GM12878 (cell line): ENCODE measurements around the gene CELF3. TPM values are rescaled to one million over a fixed set of nuclear protein-coding genes. Genes with fewer than 3 reads are reported as not detected.

ENCODE experiments used
- ATAC-seq: fragments of 200-7000 bp; cut with Tn5 transposase; 3 replicates; pipeline ENCODE4 v1.9.1; 2020; ENCODE audit warnings: mild to moderate bottlenecking, moderate library complexity
- BruUV-seq: library from RNA; stranded (reverse); fragments of 400-500 nt; replicated peaks from 2 replicates; lab custom pipeline; 2021; lab: Mats Ljungman, UMichigan
- CTCF ChIA-PET: fragments of 300-600 bp; sonication (Branson Sonifier 250); formaldehyde crosslinking; extraction: SDS; loops from one replicate; lab custom pipeline; 2021; ENCODE audit warnings: inconsistent platforms; lab: Yijun Ruan, JAX
- POLR2A ChIA-PET: fragments of 350-600 bp; formaldehyde crosslinking; extraction: SDS; loops from one replicate; lab custom pipeline; 2021; ENCODE audit warnings: inconsistent platforms; lab: Charles Lee
- RAD21 ChIA-PET: fragments of 300-600 bp; sonication (Branson Sonifier 250); formaldehyde crosslinking; loops from one replicate; lab custom pipeline; 2023; ENCODE audit warnings: antibody characterized with exemption; ENCODE audit not compliant: unreplicated experiment; lab: Charles Lee
- SMC1A ChIA-PET: fragments of 300-600 bp; sonication (Branson Sonifier 250); formaldehyde crosslinking; loops from one replicate; lab custom pipeline; 2023; ENCODE audit not compliant: unreplicated experiment, uncharacterized antibody; lab: Charles Lee
- DNase-seq: peaks from one replicate; pipeline ENCODE4 v3.0.0-alpha.2; 2011; ENCODE audit warnings: low read depth, low spot score
- FAIRE-seq: peaks from 3 replicates; lab custom pipeline; 2011; peaks lifted over from hg19 to GRCh38; lab: Jason Lieb, UNC
- H2AFZ ChIP-seq: 2 replicates; pipeline ENCODE4 v1.6.0; 2011; ENCODE audit warnings: low read depth, low read length, control low read depth; ENCODE audit not compliant: control insufficient read depth
- H3K27ac ChIP-seq: 2 replicates; pipeline ENCODE4 v1.5.1; 2011; ENCODE audit warnings: control low read depth; ENCODE audit not compliant: control insufficient read depth, insufficient read depth
- H3K27me3 ChIP-seq, 2 experiments: replicated peaks in 1 of 2; 2 replicates each; pipeline versions ENCODE4 v1.6.0 to v1.6.1; 2011; ENCODE audit warnings: low read length in 1 of 2; ENCODE audit not compliant: control insufficient read depth in 2 of 2, insufficient read depth in 2 of 2
- H3K36me3 ChIP-seq, 2 experiments: 2 replicates each; pipeline ENCODE4 v1.5.1; 2011; ENCODE audit warnings: low read length in 1 of 2; ENCODE audit not compliant: control insufficient read depth in 2 of 2, insufficient read depth in 2 of 2
- H3K4me1 ChIP-seq: 2 replicates; pipeline ENCODE4 v1.6.1; 2011; ENCODE audit warnings: mild to moderate bottlenecking, low read length, moderate library complexity, mixed read lengths; ENCODE audit not compliant: control insufficient read depth, insufficient read depth
- H3K4me2 ChIP-seq: 2 replicates; pipeline ENCODE4 v1.6.0; 2011; ENCODE audit warnings: control low read depth; ENCODE audit not compliant: control insufficient read depth, insufficient read depth
- H3K4me3 ChIP-seq: fragments of 200-600 bp; sonication (generic); 2 replicates; pipeline ENCODE4 v1.5.1; 2016
- H3K79me2 ChIP-seq: 2 replicates; pipeline ENCODE4 v1.6.0; 2011; ENCODE audit warnings: low read length; ENCODE audit not compliant: control insufficient read depth, insufficient read depth
- H3K9ac ChIP-seq: 2 replicates; pipeline ENCODE4 v1.8.0; 2011; ENCODE audit warnings: low read length, control low read depth, mixed read lengths; ENCODE audit not compliant: control insufficient read depth, insufficient read depth
- H3K9me3 ChIP-seq: replicated peaks from 3 replicates; pipeline ENCODE4 v1.5.1; 2011; ENCODE audit warnings: mild to moderate bottlenecking, low read length; ENCODE audit not compliant: control insufficient read depth, insufficient read depth
- H4K20me1 ChIP-seq: 2 replicates; pipeline ENCODE4 v1.6.0; 2011; ENCODE audit not compliant: control insufficient read depth, insufficient read depth
- IRF3 ChIP-seq: fragments of 450-650 bp; IDR thresholded peaks from 2 replicates; pipeline ENCODE4 v1.6.1; 2014; ENCODE audit warnings: mild to moderate bottlenecking
- NFXL1 ChIP-seq: fragments of 450-650 bp; IDR thresholded peaks from 2 replicates; pipeline ENCODE4 v1.6.1; 2017; ENCODE audit warnings: antibody characterized with exemption, mild to moderate bottlenecking, borderline replicate concordance
- PAX8 ChIP-seq: fragments of 450-650 bp; IDR thresholded peaks from 2 replicates; pipeline ENCODE4 v1.6.1; 2017; ENCODE audit warnings: mild to moderate bottlenecking, moderate library complexity
- SMAD1 ChIP-seq: fragments of 450-650 bp; IDR thresholded peaks from 2 replicates; pipeline ENCODE4 v1.6.1; 2018; ENCODE audit warnings: mild to moderate bottlenecking, low read depth; ENCODE audit not compliant: partially characterized antibody
- TARDBP ChIP-seq: IDR thresholded peaks from 2 replicates; pipeline ENCODE4 v1.6.1; 2016; ENCODE audit warnings: borderline replicate concordance
- WGBS: methylation state at CpG from one replicate; pipeline ENCODE4 v1.1.6; 2016; ENCODE audit warnings: low lambda C conversion rate; ENCODE audit not compliant: insufficient replicate concordance, insufficient coverage; ENCODE audit errors: missing lambda C conversion rate; 5-methylcytosine and 5-hydroxymethylcytosine counted together
- in situ Hi-C: fragments of 300-500 bp; cut with MboI; formaldehyde crosslinking; loops from 9 replicates; pipeline ENCODE4 v1.14.3; 2018; ENCODE audit warnings: mixed read lengths
- intact Hi-C: fragments of 100-400 bp; cut with micrococcal nuclease; formaldehyde crosslinking; loops from one replicate; pipeline ENCODE4 v1.14.2; 2022; ENCODE audit not compliant: unreplicated experiment
- polyA plus RNA-seq, 11 experiments: library from polyadenylated mRNA; depleted of rRNA in 4 of 11; unstranded in 6 of 11; stranded (reverse) in 5 of 11; fragments of >200 nt; fragmentation: Nextera tagmentation in 4 of 11; fragmentation: Illumina TruSeq in 1 of 11; extraction: Ambion mirVana in 4 of 11; extraction: Trizol in 1 of 11; gene quantifications; 1 replicate in 1 of 11; 2 replicates in 10 of 11; pipeline versions ENCODE4 v1.2.1 to v1.2.3, GENCODE V29; 2011 to 2016; ENCODE audit warnings: inconsistent platforms in 2 of 11, missing spikeins in 2 of 11, low read depth in 1 of 11
- total RNA-seq, 4 experiments: library from RNA; depleted of rRNA in 3 of 4; stranded (reverse); fragments of >200 nt in 3 of 4; fragmentation: Illumina TruSeq in 1 of 4; extraction: Trizol in 1 of 4; gene quantifications; 2 replicates each; pipeline versions ENCODE4 v1.2.1 to v1.2.3, GENCODE V29; 2013 to 2021

Gene CELF3
- total and polyA plus RNA-seq, 10 of the 15 experiments (the other 5 are each of a cell fraction or from before 2014, with no cell fraction given): 0.09 TPM; not detected in 9

GRCh38 chr1:151703813-151704212 lies 12.8 kb downstream of the CELF3 start:
- ChIA-PET SMC1A (no interaction called here), RAD21 (no interaction called here), POLR2A (no interaction called here), CTCF (no interaction called here)
- ATAC-seq (no peak), DNase-seq (no peak), FAIRE-seq (no peak)
- in situ Hi-C loops: no loop called here
- TF ChIP-seq TARDBP: no peak
- TF ChIP-seq PAX8: no peak
- no TSS peak for BruUV-seq
- no peak overlapping the region for H3K4me2 ChIP-seq
- no peak overlapping the region for H3K9ac ChIP-seq
- no peaks in the 10 kb centered on the region for H3K9me3 ChIP-seq
- H4K20me1 ChIP-seq: no peaks in the 10 kb centered on the region
- H3K27me3 ChIP-seq: no peaks in the 10 kb centered on the region
- no peak overlapping the region for H3K27ac ChIP-seq
- no peaks in the 10 kb centered on the region for H3K4me1 ChIP-seq
- H3K4me3 ChIP-seq: no peak overlapping the region
- no peak overlapping the region for H2AFZ ChIP-seq
- intact Hi-C loops: no loop called here
- no peaks in the 10 kb centered on the region for H3K79me2 ChIP-seq
- H3K36me3 ChIP-seq: no peaks in the 10 kb centered on the region; a peak in 1 of 4 replicates
- WGBS: 79% methylated on average over 17 of the region's 17 CpGs

DNA sequence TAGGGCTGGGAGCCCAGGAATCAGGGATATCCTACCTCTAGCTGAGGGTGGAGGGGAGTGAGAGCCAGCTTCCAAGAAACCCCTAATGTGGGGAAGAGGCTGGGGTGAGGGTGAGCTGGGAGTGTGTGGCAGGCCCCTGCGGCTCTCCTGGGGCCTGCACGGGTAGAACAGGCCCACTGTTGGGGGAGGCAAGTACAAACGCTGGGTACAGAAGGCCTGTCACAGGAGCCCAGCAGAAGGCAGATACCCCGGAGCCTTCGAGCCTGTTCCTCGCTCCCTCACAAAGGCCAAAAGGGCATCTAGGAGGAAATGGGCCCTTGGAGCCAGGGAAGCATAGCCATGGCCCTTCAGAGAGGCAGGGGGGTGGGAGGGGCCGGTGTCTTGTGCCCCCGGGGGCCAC lies 13.7 kb downstream of the CELF3 start:
- intact Hi-C loops: no loop called here
- no peak overlapping the region for H2AFZ ChIP-seq
- H3K9me3 ChIP-seq: no peaks in the 10 kb centered on the region
- TF ChIP-seq IRF3 (no peak), SMAD1 (no peak), NFXL1 (no peak)
- TF ChIP-seq, all 136 proteins: peak for 0
- H3K4me3 ChIP-seq: no peak overlapping the region
- ChIA-PET CTCF (no interaction called here), POLR2A (no interaction called here), RAD21 (no interaction called here), SMC1A (no interaction called here)
- H3K36me3 ChIP-seq: peaks cover 0 to 3% of the 10 kb centered on the region in 2 experiments; a peak in 2 of 4 replicates
- no peaks in the 10 kb centered on the region for H3K27me3 ChIP-seq
- H3K4me2 ChIP-seq: no peak overlapping the region
- 55% methylated on average over 8 of the region's 8 CpGs for WGBS
- DNase-seq (no peak), FAIRE-seq (no peak), ATAC-seq (no peak)
- no TSS peak for BruUV-seq
- no peaks in the 10 kb centered on the region for H4K20me1 ChIP-seq
- in situ Hi-C loops: no loop called here
- no peak overlapping the region for H3K27ac ChIP-seq
- no peak overlapping the region for H3K9ac ChIP-seq
- H3K79me2 ChIP-seq: no peaks in the 10 kb centered on the region
- H3K4me1 ChIP-seq: no peaks in the 10 kb centered on the region
